GM12873 (cell line): Measurements from ENCODE around the gene MRPL42.

ENCODE experiments used
- TF ChIP-seq, protein P1 (sequence below): IDR thresholded peaks from 2 replicates; pipeline ENCODE4 v1.5.1; 2012; ENCODE audit warnings: low read depth, mild to moderate bottlenecking, moderate library complexity, low read length, control low read depth; ENCODE audit not compliant: insufficient read depth; ENCODE audit errors: missing control alignments

MRPL42 gene

DNA sequence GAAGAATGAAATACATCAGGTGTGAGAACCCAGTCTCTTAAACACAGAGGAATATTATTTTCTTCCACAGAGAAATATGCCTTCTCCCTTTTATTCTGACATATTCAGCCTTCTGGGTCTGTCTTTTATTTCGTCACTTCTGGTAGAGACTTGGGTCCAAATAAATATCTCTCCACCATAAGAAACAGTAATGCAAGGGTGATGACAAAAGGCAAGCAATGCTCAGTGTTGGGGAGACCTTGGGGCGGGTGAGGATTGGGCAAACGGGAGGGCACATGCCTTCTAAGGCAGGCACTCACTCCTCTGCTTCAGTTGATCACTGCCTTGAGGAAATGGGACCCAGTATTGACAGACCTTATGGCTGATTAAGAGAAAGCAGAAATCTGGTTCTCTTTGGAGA, 98.4 kb downstream of the MRPL42 start:
- TF ChIP-seq, protein P1, sequence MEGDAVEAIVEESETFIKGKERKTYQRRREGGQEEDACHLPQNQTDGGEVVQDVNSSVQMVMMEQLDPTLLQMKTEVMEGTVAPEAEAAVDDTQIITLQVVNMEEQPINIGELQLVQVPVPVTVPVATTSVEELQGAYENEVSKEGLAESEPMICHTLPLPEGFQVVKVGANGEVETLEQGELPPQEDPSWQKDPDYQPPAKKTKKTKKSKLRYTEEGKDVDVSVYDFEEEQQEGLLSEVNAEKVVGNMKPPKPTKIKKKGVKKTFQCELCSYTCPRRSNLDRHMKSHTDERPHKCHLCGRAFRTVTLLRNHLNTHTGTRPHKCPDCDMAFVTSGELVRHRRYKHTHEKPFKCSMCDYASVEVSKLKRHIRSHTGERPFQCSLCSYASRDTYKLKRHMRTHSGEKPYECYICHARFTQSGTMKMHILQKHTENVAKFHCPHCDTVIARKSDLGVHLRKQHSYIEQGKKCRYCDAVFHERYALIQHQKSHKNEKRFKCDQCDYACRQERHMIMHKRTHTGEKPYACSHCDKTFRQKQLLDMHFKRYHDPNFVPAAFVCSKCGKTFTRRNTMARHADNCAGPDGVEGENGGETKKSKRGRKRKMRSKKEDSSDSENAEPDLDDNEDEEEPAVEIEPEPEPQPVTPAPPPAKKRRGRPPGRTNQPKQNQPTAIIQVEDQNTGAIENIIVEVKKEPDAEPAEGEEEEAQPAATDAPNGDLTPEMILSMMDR, result no peak
